Head of caudate nucleus (tissue), 42 donors: Measurements from ENCODE around the gene HLCS.

Source experiments
- DNase-seq, 42 donors: peaks; one replicate each; pipeline versions ENCODE4 v3.0.0 to v3.0.0-alpha.2; 2020 to 2021; ENCODE audit warnings: mixed read lengths in 7 of 42
- intact Hi-C: fragments of 100-400 bp; cut with DNase I; formaldehyde crosslinking; loops from one replicate; pipeline ENCODE4 v1.15.0; 2022

The HLCS gene

DNA sequence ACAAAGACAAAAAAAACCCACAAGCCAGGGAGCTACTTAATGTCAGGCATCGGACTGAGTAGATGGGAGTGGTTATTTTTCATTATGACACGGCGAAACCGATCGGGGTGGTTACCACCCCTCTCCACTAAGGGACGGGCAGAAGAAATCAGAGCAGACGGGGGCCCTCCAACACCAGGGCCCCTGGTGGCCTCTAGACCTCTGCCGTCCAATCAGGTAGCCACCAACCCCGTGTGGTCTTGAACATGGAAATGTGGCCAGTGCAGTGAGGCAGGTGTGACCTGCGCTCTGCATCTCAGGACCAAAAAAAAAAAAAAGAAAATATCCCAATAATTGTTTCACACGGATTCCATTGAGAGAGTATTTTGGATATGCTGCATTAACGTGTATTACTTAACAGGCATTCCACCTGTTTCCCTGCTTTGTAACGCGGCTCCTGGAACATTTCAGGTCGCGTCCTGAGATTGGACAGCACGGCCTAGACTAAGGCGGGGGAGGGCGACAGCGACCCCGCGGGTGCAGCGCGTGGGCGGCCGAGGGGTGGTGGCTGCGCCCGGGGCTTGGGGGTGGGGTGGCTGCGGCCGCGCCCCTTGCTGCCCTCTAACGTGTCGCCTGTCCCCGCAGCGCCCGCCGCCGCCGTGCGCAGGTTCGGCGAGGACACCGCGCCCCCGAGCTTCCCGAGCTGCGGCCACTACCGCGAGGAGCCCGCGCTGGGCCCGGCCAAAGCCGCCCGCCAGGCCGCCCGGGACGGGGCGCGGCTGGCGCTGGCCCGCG, 219.2 kb downstream of the HLCS start:
- peak in 12 of 42 donors; percentile 13 to 58 (median 37) for DNase-seq
- intact Hi-C loops = loop anchor here (5.0 to 10.0 kb wide), 2 partner anchors 105 to 178 kb away; no protein-coding TSS in a partner anchor

DNA sequence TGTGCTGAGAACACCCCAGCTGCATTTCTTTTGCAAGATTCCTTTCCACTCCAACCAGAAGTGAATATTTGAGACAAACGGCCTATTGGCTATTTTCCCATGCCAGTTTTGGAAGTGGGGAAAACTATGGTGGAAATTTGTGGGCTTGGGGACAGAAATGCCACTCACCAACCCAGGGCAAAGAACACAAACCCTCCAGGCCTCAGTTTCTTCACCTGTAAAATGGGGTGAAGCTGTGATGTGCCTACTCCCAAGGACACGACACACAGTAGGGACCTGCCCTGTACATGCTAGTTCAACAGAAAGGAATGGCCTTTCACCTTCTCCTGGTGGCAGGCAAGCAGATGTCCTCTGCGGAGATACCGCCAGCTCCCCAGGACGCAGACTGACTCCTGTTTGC, 221.0 kb downstream of the HLCS start:
- no peak for DNase-seq
- intact Hi-C loops = loop anchor here (5.0 to 10.0 kb wide), 2 partner anchors 107 to 179 kb away; no protein-coding TSS in a partner anchor

DNA sequence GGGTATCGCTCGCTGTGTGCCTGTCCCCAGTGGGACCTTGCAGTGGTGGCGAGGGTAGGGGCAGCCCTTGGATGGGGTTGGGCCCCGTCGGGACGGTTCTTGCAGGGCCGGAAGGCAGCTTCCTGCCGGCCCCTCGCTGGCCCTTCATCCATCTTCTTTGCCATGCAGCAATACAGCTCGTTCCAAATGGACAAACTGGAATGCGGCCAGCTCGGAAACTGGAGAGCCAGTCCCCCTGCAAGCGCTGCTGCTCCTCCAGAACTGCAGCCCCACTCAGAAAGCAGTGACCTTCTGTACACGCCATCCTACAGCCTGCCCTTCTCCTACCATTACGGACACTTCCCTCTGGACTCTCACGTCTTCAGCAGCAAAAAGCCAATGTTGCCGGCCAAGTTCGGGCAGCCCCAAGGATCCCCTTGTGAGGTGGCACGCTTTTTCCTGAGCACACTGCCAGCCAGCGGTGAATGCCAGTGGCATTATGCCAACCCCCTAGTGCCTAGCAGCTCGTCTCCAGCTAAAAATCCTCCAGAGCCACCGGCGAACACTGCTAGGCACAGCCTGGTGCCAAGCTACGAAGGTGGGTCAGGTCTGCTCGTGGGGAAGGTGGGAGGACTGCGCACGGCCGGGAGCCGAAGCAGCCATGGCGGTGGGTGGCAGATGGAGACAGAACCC, 221.8 kb downstream of the HLCS start:
- intact Hi-C loops = loop anchor here (5.0 to 10.0 kb wide), 2 partner anchors 108 to 180 kb away; no protein-coding TSS in a partner anchor
- DNase-seq = peak in 26 of 42 donors; percentile 15 to 73 (median 40)

DNA sequence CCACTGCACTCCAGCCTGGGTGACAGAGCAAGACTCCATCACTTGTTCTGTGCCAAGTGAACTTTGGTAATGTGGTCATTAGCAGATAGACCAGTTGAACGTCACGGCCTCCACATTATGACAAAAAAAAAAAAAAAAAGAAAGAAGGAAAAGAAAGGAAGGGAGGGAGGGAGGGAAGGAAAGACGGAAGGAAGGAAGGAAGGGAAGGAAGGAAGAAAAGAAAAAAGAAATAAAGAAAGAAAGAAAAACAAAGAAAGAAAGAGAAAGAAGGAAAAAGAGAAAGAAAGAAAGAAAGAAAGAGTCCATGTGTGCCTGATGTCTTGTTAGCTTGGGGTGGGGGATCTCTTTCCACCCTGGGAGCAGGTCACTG, 222.3 kb downstream of the HLCS start:
- intact Hi-C loops = loop anchor here (10.0 kb wide), 1 partner anchor 181 kb away; no protein-coding TSS in a partner anchor

DNA sequence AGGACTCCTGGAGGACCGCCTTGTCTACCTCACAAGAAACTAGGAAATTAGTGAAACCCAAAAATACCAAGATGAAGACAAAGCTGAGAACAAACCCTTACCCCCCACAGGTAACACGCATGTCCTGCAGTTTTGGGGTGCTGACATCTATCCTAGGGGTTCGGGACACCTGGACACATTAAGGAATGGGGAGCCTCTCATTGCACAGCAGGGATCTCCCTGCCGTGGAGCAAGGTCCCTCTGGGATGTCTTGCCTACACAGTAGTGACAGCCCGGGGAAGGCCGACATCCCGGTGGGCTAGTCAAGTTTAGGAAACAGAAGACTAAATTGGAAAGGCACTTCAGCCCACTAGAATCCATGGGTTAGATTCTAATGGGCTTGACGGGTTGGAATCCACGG, 223.0 kb downstream of the HLCS start:
- no peak for DNase-seq
- intact Hi-C loops = loop anchor here (10.0 kb wide), 1 partner anchor 181 kb away; no protein-coding TSS in a partner anchor

More for the DNA sequence above, 222.3 kb downstream of the HLCS start:
- DNase-seq = no peak

DNA sequence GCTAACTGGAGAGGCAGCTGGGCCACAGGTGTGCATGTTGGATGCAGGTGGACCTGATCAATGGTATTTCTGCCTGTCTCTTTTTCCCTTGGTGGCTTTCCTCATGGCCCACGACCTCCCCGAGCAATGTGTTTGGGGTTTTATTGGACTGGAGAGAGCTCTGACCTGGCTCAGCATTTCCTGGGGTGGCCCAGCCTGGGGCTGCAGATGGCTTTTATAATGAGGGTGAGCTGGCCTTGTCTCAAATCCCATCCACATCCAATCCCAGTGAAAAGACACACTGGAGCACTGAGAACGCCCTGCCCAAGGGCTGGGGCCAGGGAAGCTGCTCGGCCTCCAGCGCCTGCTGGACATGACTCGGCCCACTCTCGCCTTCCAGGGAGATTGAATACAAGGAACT, 223.5 kb downstream of the HLCS start:
- peak in 1 of 42 donors; percentile 0 for DNase-seq
- intact Hi-C loops = loop anchor here (10.0 kb wide), 1 partner anchor 182 kb away; no protein-coding TSS in a partner anchor

DNA sequence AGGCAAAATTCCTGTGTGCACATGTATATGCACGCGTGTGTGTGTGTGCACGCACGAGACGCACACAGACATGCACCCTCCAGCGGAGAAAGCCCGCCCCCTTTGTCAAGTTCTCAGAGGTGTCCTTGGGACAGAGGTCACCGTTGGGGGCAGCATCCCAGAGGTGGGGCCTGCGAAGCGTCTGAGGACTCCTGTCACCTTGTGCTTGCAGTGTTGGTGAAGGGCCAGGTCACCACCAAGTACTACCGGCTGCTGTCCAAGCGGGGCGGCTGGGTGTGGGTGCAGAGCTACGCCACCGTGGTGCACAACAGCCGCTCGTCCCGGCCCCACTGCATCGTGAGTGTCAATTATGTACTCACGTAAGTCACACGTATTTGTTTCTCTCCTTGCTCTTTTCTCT, 225.0 kb downstream of the HLCS start:
- intact Hi-C loops = loop anchor here (10.0 kb wide), 1 partner anchor 183 kb away; no protein-coding TSS in a partner anchor
- DNase-seq = peak in 1 of 42 donors; percentile 1

DNA sequence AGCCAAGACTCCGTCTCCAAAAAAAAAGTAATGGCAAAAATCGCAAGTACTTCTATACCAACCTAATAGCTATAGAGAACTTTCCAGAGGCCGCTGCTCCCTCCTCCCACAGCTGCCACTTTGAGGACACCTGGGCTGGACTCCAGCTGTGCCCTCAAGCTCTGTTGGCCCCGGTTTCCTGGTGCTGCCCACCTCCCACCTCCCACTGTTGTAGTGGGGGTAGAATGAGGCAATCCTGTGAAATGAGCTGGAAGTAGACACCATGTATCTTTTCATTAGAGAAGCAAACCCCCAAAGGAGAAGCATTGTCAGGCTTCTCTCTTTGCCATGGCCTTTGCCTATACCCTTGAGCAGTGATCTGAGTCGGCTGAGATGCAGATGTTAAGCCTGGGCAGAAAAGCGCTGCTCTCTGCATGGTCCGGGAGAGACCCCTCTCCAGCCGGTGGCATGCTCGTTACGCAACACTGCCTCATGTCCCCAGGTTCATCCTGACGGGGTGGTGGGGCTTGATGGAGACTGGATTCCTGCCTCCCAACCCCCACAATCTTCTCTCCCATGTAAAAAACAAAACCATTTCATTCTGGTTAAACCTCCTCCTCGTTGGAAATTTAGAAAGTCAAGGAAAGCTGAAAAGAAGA, 227.9 kb downstream of the HLCS start:
- intact Hi-C loops = no loop called here
- DNase-seq = peak in 2 of 42 donors; percentile 1 to 3

DNA sequence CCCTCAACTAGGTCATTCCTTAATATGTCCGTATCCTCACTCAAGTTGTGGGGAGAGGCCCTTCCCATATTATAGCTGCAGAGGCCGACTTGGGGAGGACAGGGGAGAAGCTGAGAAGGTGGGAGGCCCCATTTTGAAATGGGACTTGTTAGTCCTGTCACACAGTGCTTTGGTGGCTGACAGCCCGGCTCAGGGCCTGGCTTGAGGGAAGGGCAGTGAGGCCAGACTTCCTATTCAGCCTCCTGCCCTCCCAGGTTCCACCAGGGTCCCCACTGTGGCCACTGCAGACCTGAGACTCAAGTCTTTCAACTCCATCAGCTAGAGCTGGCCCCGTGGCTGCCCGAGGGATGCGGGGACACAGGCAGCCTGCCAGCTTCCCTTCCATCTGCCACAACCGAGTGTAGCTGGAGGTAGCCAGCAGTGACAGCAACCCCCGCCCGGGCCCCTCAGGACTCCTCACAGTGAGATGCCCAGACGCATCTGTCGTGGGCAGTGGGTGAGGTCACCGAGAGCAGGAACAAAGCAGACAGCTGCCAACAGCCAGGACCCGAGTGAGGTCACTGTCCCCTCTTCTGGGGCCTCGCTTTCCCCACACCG, 230.6 kb downstream of the HLCS start:
- intact Hi-C loops = no loop called here
- peak in 2 of 42 donors; percentile 6 to 22 for DNase-seq

DNA sequence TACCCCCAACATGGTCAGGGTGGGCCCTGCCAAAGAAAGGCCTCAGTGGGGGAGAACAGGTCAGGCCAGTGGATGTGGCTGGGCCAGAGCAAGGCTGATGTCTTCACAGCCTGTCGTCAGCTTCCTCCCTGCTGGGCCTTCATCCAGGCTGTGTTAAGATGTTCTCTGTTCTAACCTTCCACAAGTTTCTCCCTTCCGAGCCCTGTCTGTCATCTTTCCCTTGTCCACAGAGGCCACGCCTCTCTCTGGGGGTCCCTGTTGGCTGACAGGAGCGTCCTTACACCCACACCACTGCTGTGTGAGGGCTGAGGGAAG, 231.3 kb downstream of the HLCS start:
- intact Hi-C loops = no loop called here
- peak in 1 of 42 donors; percentile 7 for DNase-seq

DNA sequence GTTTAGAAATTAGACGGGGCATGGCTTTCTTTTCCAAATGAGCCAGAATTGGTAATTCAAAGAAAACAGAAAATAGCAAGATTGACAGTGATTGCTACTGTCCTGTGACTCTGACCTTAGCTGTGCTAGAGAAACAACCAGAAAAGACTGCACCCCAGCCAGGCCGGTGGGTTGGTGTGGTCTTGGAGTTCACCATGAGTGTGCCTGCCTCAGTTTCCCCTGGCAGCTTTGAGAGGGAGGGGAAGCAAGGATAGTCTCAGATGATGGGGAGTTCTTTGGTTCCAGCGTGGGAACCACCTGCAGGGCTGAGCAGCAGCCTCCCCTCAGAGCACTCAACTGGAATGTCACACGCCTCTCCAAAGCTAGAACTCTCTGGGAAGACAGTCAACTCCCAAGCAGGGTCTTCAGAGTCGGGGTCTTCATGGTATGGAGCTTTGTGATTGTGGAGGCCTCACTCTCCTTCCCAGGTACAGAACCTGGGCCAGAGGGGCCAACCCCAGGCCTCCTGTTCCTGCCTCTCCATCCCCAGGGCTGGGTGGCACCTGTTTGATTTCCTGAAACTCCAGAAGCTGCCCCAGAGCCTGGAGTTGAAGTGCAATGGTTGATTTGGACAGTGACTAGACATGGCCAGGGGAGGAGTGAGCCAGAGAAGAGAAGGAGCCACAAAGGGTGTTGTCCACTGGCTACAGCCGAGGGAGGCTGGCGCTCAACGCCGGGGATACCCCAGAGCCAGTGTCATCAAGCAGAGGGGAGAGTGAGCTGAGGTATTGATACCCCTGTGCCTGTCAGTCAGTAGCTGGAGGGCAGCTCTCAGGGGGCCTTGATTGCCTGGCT, 231.9 kb downstream of the HLCS start:
- peak in 3 of 42 donors; percentile 1 to 10 (median 2) for DNase-seq

DNA sequence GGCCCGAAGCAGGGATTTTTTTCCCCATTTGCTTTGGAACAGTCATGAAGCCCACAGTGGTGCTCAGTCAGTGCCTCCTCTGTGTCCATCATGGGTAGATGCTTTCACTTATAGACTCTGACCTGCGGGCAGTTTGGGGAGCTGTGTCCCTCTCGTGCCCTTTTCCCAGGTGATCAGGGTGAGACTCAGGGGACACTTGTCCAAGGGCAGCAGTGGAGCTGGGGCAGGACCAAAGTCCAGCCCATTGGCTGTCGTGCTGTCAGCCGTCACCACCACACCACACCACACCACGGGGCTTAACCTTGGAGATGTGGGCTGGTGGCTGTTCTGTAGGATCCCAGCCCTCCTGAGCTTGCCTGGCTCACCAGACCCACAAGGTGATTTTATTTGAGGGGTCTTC, 232.6 kb downstream of the HLCS start:
- peak in 3 of 42 donors; percentile 1 to 5 (median 5) for DNase-seq
- intact Hi-C loops = no loop called here

More for the DNA sequence above, 231.9 kb downstream of the HLCS start:
- intact Hi-C loops = no loop called here

DNA sequence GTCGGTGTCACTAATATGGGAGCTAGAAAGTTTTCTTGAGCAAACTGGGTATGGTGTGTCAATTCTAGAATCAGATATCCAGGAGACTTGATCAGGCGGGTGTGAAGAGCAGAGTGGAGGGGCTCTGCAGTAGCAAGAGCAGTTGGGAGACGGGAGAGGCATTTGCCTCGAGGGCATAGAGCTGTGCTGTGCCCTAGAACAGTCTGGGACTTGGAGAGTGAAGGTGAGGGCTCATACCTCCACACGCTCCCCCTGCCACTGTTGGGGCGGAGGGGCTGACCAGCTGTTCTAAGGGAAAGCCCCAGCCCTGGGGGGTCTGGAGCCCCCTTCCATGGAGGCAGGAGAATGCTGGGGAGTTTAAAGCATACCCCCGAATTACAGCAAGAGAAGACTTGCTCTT, 233.7 kb downstream of the HLCS start:
- intact Hi-C loops = no loop called here
- peak in 2 of 42 donors; percentile 1 to 7 for DNase-seq

DNA sequence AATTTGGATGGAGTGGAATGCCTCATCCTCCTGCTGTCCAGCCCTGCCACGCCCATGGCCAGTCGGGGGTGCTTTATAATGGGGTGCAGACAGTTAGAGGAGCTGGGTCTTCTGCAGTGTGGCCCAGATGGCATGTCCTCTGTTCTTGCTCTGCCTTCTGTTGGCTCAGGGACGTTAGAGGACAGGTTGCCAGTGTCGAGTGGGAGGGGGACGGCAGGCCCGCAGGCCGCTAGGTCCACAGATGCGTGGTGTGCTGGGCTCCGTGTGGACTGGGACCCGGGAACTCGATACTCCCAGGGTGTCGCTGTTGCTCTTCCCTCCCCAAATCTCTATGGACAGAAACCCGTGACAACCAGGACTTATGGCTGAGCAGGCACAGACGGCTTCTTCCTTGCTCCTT, 234.3 kb downstream of the HLCS start:
- DNase-seq = peak in 2 of 42 donors; percentile 1
- intact Hi-C loops = no loop called here

DNA sequence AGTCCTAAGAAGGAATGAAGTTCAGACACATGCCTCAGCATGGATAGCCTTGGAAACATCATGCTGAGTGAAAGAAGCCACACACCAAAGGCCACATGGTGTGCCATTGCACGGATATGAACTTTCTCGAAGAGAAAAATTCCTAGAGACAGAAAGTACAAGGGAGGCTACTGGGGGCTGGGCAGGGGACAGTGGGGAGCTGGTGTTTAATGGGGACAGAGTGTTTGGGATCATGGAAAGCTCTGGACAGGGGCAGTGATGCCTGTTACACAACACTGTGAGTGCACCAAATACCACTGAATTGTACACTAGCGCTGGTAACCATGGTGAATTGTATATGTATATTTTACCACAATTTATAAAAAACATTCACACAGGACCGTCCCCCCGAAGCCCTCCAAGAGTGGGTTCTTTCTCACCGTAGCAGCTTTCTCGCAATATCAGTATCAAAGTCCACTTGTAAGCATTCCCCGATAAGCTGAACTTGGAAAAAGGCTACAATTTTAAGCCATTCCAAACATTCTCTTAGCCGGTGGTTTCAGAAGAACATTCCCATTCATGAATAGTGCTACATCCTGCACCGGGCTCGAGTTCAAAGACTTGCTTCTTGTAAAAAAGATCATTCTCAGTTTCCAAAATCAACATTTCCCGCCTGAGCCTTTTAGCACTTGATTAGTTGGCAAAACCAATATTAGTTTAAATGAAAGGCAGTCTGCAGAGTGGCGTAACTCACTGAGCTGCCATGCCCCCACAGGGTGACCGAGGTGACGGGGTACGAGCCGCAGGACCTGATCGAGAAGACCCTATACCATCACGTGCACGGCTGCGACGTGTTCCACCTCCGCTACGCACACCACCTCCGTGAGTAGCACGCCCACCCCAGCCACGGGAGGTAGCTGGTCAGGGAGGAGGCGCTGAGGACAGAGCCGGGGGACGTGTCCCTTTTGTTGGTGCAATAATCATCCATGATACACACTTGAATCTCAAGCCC, 235.9 kb downstream of the HLCS start:
- peak in 6 of 42 donors; percentile 0 to 18 (median 8) for DNase-seq
- intact Hi-C loops = no loop called here

DNA sequence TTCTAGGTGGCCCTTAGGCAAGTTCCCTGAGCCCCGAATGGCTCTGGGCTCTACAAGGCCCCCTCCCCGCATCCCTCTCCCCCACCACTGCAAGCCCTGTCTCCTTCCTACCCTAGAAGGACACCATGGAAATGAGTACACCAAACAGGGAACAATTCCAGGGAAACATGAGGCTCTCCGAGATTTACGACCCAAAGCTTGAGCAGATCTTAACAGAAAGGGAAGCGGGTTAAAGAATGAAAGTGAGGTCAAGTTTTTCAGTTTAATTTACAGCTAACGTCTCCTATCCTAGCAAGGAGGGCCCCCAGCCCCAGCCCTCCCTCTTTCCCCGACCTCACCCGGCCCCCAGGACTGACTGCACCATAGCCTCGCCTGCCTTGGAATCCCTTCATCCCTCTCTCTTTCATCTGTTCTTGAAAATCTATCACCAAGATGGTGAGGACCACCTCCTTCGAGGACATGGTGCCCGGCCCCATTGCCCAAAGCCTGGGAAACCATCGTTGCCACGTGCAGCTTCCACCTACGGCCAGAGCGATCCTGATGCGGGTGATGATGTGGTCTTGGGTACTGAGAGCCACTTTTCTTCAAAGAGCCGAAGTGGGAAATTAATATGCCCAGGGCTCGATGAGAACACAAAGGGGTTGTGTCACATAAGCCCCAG, 237.0 kb downstream of the HLCS start:
- DNase-seq = peak in 8 of 42 donors; percentile 1 to 27 (median 3)
- intact Hi-C loops = loop anchor here (10.0 kb wide), 1 partner anchor 225 kb away; no protein-coding TSS in a partner anchor
